Measurements from ENCODE around the gene ZBTB9.

GRCh38 chr6:33459226-33459625 lies 4.8 kb downstream of the ZBTB9 start:
- TF ChIP-seq CTCF (IDR thresholded peaks at IDR 0.05) (no peak), POLR2A (IDR thresholded peaks at IDR 0.05) (no peak)

All from vagina (tissue), 2 donors.